ENCODE measurements around the gene GFY. TPM values are rescaled to one million over a fixed set of nuclear protein-coding genes. Genes with fewer than 3 reads are reported as not detected.

GFY gene
- total RNA-seq, 4 donors from 2014 or later: not detected

DNA sequence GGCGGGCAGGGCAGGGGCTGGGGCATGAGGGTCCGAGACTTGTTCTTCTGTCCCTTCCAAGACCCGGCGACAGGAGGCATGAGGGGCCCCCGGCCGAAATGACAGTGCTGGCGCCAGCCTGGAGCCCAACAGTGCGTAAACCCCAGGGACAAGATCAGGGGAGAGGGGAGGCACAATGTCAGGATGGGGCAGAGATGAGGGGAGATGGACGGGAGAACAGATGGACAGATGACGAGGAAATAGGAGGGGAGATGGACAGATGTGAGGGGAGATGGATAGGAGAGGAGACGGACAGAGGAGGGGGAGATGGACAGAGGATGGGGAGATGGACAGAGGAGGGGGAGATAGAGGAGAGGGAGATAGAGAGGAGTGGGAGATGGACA is 49.3 kb downstream of the GFY start:
- TF ChIP-seq, protein P1, sequence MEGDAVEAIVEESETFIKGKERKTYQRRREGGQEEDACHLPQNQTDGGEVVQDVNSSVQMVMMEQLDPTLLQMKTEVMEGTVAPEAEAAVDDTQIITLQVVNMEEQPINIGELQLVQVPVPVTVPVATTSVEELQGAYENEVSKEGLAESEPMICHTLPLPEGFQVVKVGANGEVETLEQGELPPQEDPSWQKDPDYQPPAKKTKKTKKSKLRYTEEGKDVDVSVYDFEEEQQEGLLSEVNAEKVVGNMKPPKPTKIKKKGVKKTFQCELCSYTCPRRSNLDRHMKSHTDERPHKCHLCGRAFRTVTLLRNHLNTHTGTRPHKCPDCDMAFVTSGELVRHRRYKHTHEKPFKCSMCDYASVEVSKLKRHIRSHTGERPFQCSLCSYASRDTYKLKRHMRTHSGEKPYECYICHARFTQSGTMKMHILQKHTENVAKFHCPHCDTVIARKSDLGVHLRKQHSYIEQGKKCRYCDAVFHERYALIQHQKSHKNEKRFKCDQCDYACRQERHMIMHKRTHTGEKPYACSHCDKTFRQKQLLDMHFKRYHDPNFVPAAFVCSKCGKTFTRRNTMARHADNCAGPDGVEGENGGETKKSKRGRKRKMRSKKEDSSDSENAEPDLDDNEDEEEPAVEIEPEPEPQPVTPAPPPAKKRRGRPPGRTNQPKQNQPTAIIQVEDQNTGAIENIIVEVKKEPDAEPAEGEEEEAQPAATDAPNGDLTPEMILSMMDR (IDR thresholded peaks at IDR 0.05): no peak
- no peak for TF ChIP-seq POLR2A (IDR thresholded peaks at IDR 0.05)
- intact Hi-C loops (cut with DNase I; ENCODE audit: low total_unique reads): no loop called here
- WGBS, 2 donors: 10 to 11% methylated on average over 11 of the region's 11 CpGs
- peak overlapping the region; percentile 73 for H3K4me3 ChIP-seq (ENCODE audit: low read depth, poor library complexity, severe bottlenecking)
- no peak for DNase-seq (ENCODE audit: low spot score in 2 of 2)

- TF ChIP-seq, protein P1 (IDR thresholded peaks at IDR 0.05): no peak
- TF ChIP-seq POLR2A (IDR thresholded peaks at IDR 0.05): no peak
- H3K4me3 ChIP-seq (ENCODE audit: low read depth, poor library complexity, severe bottlenecking): no peak overlapping the region
- intact Hi-C loops (cut with DNase I; ENCODE audit: low total_unique reads): no loop called here
- 63 to 66% methylated on average over 15 of the region's 15 CpGs for WGBS, 2 donors
- DNase-seq (ENCODE audit: low spot score in 2 of 2): no peak
Observed at GRCh38 chr19:49475191-49475917, 50.2 kb downstream of the GFY start.

- no peak for TF ChIP-seq POLR2A (IDR thresholded peaks at IDR 0.05)
- TF ChIP-seq, protein P1 (IDR thresholded peaks at IDR 0.05): no peak
- peak in 1 of 2 donors; percentile 94 for DNase-seq (ENCODE audit: low spot score in 2 of 2)
- H3K4me3 ChIP-seq (ENCODE audit: low read depth, poor library complexity, severe bottlenecking): no peak overlapping the region
- WGBS, 2 donors: 60% methylated on average over 27 of the region's 27 CpGs
- intact Hi-C loops (cut with DNase I; ENCODE audit: low total_unique reads): no loop called here
Observed at GRCh38 chr19:49475995-49476880, 51.0 kb downstream of the GFY start.

Other genes with a start within 250 kb of the GFY start
- 1 to 10 TPM in 1 of 4 donors, under 1 TPM in 2, not detected in 1; 0.55 to 1.2 (median 0.95) TPM for gene SLC6A16, start 100.2 kb upstream of the GFY start, total RNA-seq
- gene CD37, start 90.0 kb upstream of the GFY start, total RNA-seq: 1 to 10 TPM; 2.6 to 8.5 (median 5.9) TPM
- 10 to 100 TPM in 2 of 4 donors, 1 to 10 TPM in 2; 1.3 to 17.6 (median 9.8) TPM for gene TEAD2, start 63.0 kb upstream of the GFY start, total RNA-seq
- gene DKKL1, start 61.5 kb upstream of the GFY start, total RNA-seq: 1 to 10 TPM in 1 of 4 donors, not detected in 3; 3.0 TPM
- gene KASH5, start 37.1 kb upstream of the GFY start, total RNA-seq: not detected
- not detected for gene PTH2, start 1.9 kb upstream of the GFY start, total RNA-seq
- gene SLC17A7, start 16.1 kb downstream of the GFY start, total RNA-seq: 1 to 10 TPM in 2 of 4 donors, under 1 TPM in 2; 0.38 to 1.4 (median 0.97) TPM
- 100 to 1,000 TPM in 3 of 4 donors, 10 to 100 TPM in 1; 79.6 to 144 (median 118) TPM for gene PIH1D1, start 26.4 kb downstream of the GFY start, total RNA-seq
- gene ALDH16A1, start 27.8 kb downstream of the GFY start, total RNA-seq: 10 to 100 TPM; 26.6 to 47.2 (median 42.6) TPM
- gene FLT3LG, start 48.8 kb downstream of the GFY start, total RNA-seq: 1 to 10 TPM; 2.8 to 6.0 (median 4.4) TPM
- gene RPL13A, start 62.2 kb downstream of the GFY start, total RNA-seq: 1,000 to 10,000 TPM; 3,727 to 4,286 (median 3,958) TPM
- 1,000 to 10,000 TPM; 4,267 to 5,958 (median 4,793) TPM for gene RPS11, start 71.0 kb downstream of the GFY start, total RNA-seq
- 100 to 1,000 TPM; 130 to 198 (median 146) TPM for gene FCGRT, start 87.3 kb downstream of the GFY start, total RNA-seq
- 10 to 100 TPM in 2 of 4 donors, 1 to 10 TPM in 2; 8.8 to 15.3 (median 10.9) TPM for gene RCN3, start 102.6 kb downstream of the GFY start, total RNA-seq
- gene NOSIP, start 155.2 kb downstream of the GFY start, total RNA-seq: 10 to 100 TPM; 62.0 to 84.8 (median 66.8) TPM
- 10 to 100 TPM; 13.9 to 31.2 (median 18.6) TPM for gene PRRG2, start 155.9 kb downstream of the GFY start, total RNA-seq
- 10 to 100 TPM; 19.6 to 53.1 (median 24.5) TPM for gene PRR12, start 165.8 kb downstream of the GFY start, total RNA-seq
- gene RRAS, start 214.8 kb downstream of the GFY start, total RNA-seq: 10 to 100 TPM; 14.0 to 20.2 (median 18.8) TPM
- gene SCAF1, start 216.8 kb downstream of the GFY start, total RNA-seq: 10 to 100 TPM; 28.6 to 54.3 (median 33.7) TPM
- 100 to 1,000 TPM in 1 of 4 donors, 10 to 100 TPM in 3; 38.7 to 102 (median 74.9) TPM for gene IRF3, start 240.5 kb downstream of the GFY start, total RNA-seq
- 1 to 10 TPM; 6.1 to 9.2 (median 6.6) TPM for gene BCL2L12, start 240.5 kb downstream of the GFY start, total RNA-seq

All from lower leg skin (tissue), 4 donors.